Measurements from ENCODE around the gene SMG7. TPM values are rescaled to one million over a fixed set of nuclear protein-coding genes. Genes with fewer than 3 reads are reported as not detected.

SMG7 gene
- total RNA-seq, 1 experiment from 2014 or later, result 72.9 TPM

DNA sequence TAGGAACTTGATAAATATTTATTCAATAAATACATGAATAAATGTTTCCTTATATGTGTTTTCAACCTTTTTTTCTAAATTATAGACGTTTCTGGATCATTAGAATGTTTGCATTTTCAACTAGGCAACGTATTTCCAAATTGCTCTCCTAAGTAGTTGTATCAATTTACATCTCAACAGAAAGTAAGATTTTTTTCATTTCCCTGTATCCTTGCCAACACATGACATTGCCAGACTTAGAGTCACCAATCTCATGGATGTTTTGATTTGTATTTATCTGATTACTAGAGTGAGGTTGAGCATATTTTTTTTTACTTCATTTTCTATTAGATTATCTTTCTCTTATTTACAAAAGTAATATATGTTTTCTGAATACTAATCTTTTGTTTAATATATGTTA lies 22.2 kb upstream of the SMG7 start:
- Histone ChIP-seq H3K4me3 (no peak overlapping the region), H3K4me2 (no peak overlapping the region), H3K36me3 (ENCODE audit: low read depth) (no peaks in the 10 kb centered on the region), H3K4me1 (replicated peaks; ENCODE audit: insufficient read depth) (peaks cover 28% of the 10 kb centered on the region), H3K9me3 (ENCODE audit: insufficient read depth, low read depth) (no peaks in the 10 kb centered on the region), H3F3A (ENCODE audit: insufficient read depth, low read depth) (peaks cover 21% of the 10 kb centered on the region), H3K9me2 (ENCODE audit: insufficient read depth) (no peaks in the 10 kb centered on the region), H2AFZ (no peak overlapping the region), H3K79me2 (ENCODE audit: low read depth) (no peaks in the 10 kb centered on the region), H3K27me3 (ENCODE audit: insufficient read depth, low read depth) (no peaks in the 10 kb centered on the region), H4K20me1 (ENCODE audit: insufficient read depth) (no peaks in the 10 kb centered on the region), H3K27ac (no peak overlapping the region)
- no TSS peak for BruUV-seq (replicated peaks)
- no peak for TF ChIP-seq EZH2 (IDR thresholded peaks at IDR 0.05; ENCODE audit: low read depth)
- TF ChIP-seq, protein P1, sequence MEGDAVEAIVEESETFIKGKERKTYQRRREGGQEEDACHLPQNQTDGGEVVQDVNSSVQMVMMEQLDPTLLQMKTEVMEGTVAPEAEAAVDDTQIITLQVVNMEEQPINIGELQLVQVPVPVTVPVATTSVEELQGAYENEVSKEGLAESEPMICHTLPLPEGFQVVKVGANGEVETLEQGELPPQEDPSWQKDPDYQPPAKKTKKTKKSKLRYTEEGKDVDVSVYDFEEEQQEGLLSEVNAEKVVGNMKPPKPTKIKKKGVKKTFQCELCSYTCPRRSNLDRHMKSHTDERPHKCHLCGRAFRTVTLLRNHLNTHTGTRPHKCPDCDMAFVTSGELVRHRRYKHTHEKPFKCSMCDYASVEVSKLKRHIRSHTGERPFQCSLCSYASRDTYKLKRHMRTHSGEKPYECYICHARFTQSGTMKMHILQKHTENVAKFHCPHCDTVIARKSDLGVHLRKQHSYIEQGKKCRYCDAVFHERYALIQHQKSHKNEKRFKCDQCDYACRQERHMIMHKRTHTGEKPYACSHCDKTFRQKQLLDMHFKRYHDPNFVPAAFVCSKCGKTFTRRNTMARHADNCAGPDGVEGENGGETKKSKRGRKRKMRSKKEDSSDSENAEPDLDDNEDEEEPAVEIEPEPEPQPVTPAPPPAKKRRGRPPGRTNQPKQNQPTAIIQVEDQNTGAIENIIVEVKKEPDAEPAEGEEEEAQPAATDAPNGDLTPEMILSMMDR (conservative IDR thresholded peaks at IDR 0.05), result no peak
- peak in 1 of 2 experiments; percentile 52 for DNase-seq
- intact Hi-C loops (cut with micrococcal nuclease; ENCODE audit: unreplicated experiment), result no loop called here
- POLR2A ChIA-PET (ENCODE audit: unreplicated experiment), result no interaction called here
- CTCF ChIA-PET, result no interaction called here

DNA sequence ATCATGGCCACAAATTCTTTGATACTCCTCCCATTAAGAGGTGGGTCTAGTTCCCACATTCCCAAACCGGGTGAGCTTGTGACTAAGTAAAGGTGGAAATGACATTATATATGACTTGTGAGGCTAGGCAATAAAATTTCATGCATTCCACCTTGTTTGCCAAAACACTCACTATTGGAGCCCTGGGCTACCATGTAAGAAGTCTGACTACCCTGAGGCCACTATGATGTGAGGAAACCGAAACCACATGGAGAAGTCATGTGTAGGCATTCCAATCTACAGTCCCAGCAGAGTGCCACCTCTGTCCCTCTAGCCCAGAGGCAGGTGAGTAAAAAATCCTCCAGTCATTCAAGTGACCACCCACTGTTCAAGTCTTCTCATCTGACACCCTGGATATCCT lies 17.9 kb upstream of the SMG7 start:
- H3F3A ChIP-seq (ENCODE audit: insufficient read depth, low read depth), result peaks cover 27% of the 10 kb centered on the region
- no peaks in the 10 kb centered on the region for H3K36me3 ChIP-seq (ENCODE audit: low read depth)
- ChIA-PET POLR2A (ENCODE audit: unreplicated experiment) (interaction anchor here (0.5 to 0.6 kb wide), 3 partner anchors 8 to 136 kb away, joined by 3 to 4 read pairs (median 3); no protein-coding TSS in a partner anchor), CTCF (no interaction called here)
- H3K9me2 ChIP-seq (ENCODE audit: insufficient read depth), result no peaks in the 10 kb centered on the region
- intact Hi-C loops (cut with micrococcal nuclease; ENCODE audit: unreplicated experiment), result loop anchor here (1.0 kb wide), 2 partner anchors 17 to 294 kb away; no protein-coding TSS in a partner anchor
- peak overlapping the region; percentile 65; the same call in 1 of the 2 replicates for H2AFZ ChIP-seq
- peak overlapping the region; percentile 70 for H3K4me2 ChIP-seq
- H3K4me3 ChIP-seq, result no peak overlapping the region
- no peaks in the 10 kb centered on the region for H3K9me3 ChIP-seq (ENCODE audit: insufficient read depth, low read depth)
- no peaks in the 10 kb centered on the region for H4K20me1 ChIP-seq (ENCODE audit: insufficient read depth)
- peak; percentile 70 to 99 for DNase-seq
- H3K4me1 ChIP-seq (replicated peaks; ENCODE audit: insufficient read depth), result peaks cover 27% of the 10 kb centered on the region
- peak overlapping the region; percentile 98 for H3K27ac ChIP-seq
- no peaks in the 10 kb centered on the region for H3K27me3 ChIP-seq (ENCODE audit: insufficient read depth, low read depth)
- no TSS peak for BruUV-seq (replicated peaks)
- no peak for TF ChIP-seq EZH2 (IDR thresholded peaks at IDR 0.05; ENCODE audit: low read depth)
- TF ChIP-seq, protein P1 (conservative IDR thresholded peaks at IDR 0.05), result no peak
- no peaks in the 10 kb centered on the region for H3K79me2 ChIP-seq (ENCODE audit: low read depth)

DNA sequence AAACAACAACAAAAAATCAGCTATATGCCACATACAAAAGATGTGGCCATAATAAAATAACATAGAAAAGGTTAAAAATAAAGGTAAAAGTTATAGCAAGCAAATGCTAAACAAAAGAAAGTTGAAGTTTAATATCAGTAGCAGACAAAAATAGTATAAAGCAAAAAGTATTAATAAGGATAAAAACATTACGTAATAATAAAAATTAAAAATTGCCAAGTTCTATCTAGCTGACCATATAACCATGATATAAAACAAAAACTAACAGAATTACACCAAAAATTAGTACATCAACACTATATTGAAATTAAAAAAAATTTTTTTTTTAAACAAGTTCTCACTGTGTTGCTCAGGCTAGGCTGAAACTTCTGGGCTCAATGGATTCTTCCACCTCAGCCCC lies 15.5 kb upstream of the SMG7 start:
- POLR2A ChIA-PET (ENCODE audit: unreplicated experiment), result no interaction called here
- H3K79me2 ChIP-seq (ENCODE audit: low read depth), result no peaks in the 10 kb centered on the region
- DNase-seq, result no peak
- H3K4me3 ChIP-seq, result no peak overlapping the region
- no peaks in the 10 kb centered on the region for H3K27me3 ChIP-seq (ENCODE audit: insufficient read depth, low read depth)
- CTCF ChIA-PET, result interaction anchor here (0.6 kb wide), 1 partner anchor 852 kb away, joined by 3 read pairs; no protein-coding TSS in a partner anchor
- no TSS peak for BruUV-seq (replicated peaks)
- intact Hi-C loops (cut with micrococcal nuclease; ENCODE audit: unreplicated experiment), result no loop called here
- H2AFZ ChIP-seq, result no peak overlapping the region
- H4K20me1 ChIP-seq (ENCODE audit: insufficient read depth), result no peaks in the 10 kb centered on the region
- peaks cover 39% of the 10 kb centered on the region for H3F3A ChIP-seq (ENCODE audit: insufficient read depth, low read depth)
- TF ChIP-seq, protein P1 (conservative IDR thresholded peaks at IDR 0.05), result no peak
- TF ChIP-seq EZH2 (IDR thresholded peaks at IDR 0.05; ENCODE audit: low read depth), result no peak
- H3K36me3 ChIP-seq (ENCODE audit: low read depth), result no peaks in the 10 kb centered on the region
- H3K4me2 ChIP-seq, result no peak overlapping the region
- no peak overlapping the region for H3K27ac ChIP-seq
- H3K4me1 ChIP-seq (replicated peaks; ENCODE audit: insufficient read depth), result peaks cover 46% of the 10 kb centered on the region
- H3K9me2 ChIP-seq (ENCODE audit: insufficient read depth), result no peaks in the 10 kb centered on the region
- peaks cover 3% of the 10 kb centered on the region; the same call in 1 of the 2 replicates for H3K9me3 ChIP-seq (ENCODE audit: insufficient read depth, low read depth)

Data from PC-9 (cell line).